Keratinocyte (primary cell): ENCODE results near the gene ELAVL4. TPM values are rescaled to one million over a fixed set of nuclear protein-coding genes. Genes with fewer than 3 reads are reported as not detected.

Experiments
- DNase-seq: peaks from one replicate; pipeline ENCODE4 v3.0.0-alpha.2; 2011; ENCODE audit warnings: low read depth, missing footprints, low spot score
- FAIRE-seq: peaks from 2 replicates; lab custom pipeline; 2011; peaks lifted over from hg19 to GRCh38; lab: Jason Lieb, UNC
- H2AFZ ChIP-seq: 2 replicates; pipeline ENCODE4 v1.6.0; 2012; ENCODE audit warnings: low read length, control low read depth, inconsistent platforms; ENCODE audit not compliant: control insufficient read depth
- H3K27ac ChIP-seq: 2 replicates; pipeline ENCODE4 v1.5.1; 2011; ENCODE audit warnings: low read length; ENCODE audit not compliant: control insufficient read depth, insufficient read depth
- H3K27me3 ChIP-seq: 3 replicates; pipeline ENCODE4 v1.6.0; 2011; ENCODE audit warnings: low read length; ENCODE audit not compliant: control insufficient read depth, insufficient read depth; ENCODE audit errors: extremely low read depth
- H3K36me3 ChIP-seq, 2 experiments: 2 replicates in 1 of 2; 3 replicates in 1 of 2; pipeline ENCODE4 v1.5.1; 2011; ENCODE audit warnings: low read length in 2 of 2, mild to moderate bottlenecking in 1 of 2; ENCODE audit not compliant: control insufficient read depth in 2 of 2, insufficient read depth in 2 of 2; ENCODE audit errors: extremely low read depth in 1 of 2
- H3K4me1 ChIP-seq: 3 replicates; pipeline ENCODE4 v1.5.1; 2011; ENCODE audit warnings: low read length; ENCODE audit not compliant: control insufficient read depth, insufficient read depth; ENCODE audit errors: extremely low read depth
- H3K4me2 ChIP-seq: 3 replicates; pipeline ENCODE4 v1.6.0; 2011; ENCODE audit warnings: low read depth, low read length; ENCODE audit not compliant: control insufficient read depth, insufficient read depth; ENCODE audit errors: extremely low read depth
- H3K4me3 ChIP-seq, 3 experiments: fragments of 200-600 bp in 1 of 3; sonication (generic) in 1 of 3; 2 replicates in 2 of 3; 3 replicates in 1 of 3; pipeline ENCODE4 v1.5.1; 2011 to 2016; ENCODE audit warnings: low read length in 3 of 3, mild to moderate bottlenecking in 3 of 3, control low read depth in 2 of 3, inconsistent platforms in 1 of 3, low read depth in 1 of 3, mixed read lengths in 1 of 3, mixed run types in 1 of 3, moderate library complexity in 1 of 3; ENCODE audit not compliant: control insufficient read depth in 2 of 3, insufficient read depth in 2 of 3; ENCODE audit errors: extremely low read depth in 1 of 3
- H3K79me2 ChIP-seq: 2 replicates; pipeline ENCODE4 v1.6.0; 2012; ENCODE audit warnings: low read length; ENCODE audit not compliant: control insufficient read depth, insufficient read depth
- H3K9ac ChIP-seq: 3 replicates; pipeline ENCODE4 v1.6.0; 2011; ENCODE audit warnings: low read length; ENCODE audit not compliant: control insufficient read depth, insufficient read depth; ENCODE audit errors: extremely low read depth
- H3K9me1 ChIP-seq: 3 replicates; pipeline ENCODE4 v1.6.0; 2011; ENCODE audit warnings: low read length; ENCODE audit not compliant: control insufficient read depth, insufficient read depth; ENCODE audit errors: extremely low read depth
- H3K9me3 ChIP-seq: 2 replicates; pipeline ENCODE4 v1.5.1; 2012; ENCODE audit warnings: low read depth, low read length; ENCODE audit not compliant: control insufficient read depth
- H4K20me1 ChIP-seq: 3 replicates; pipeline ENCODE4 v1.6.0; 2011; ENCODE audit warnings: low read length; ENCODE audit not compliant: control insufficient read depth, insufficient read depth; ENCODE audit errors: extremely low read depth
- EZH2 ChIP-seq: IDR thresholded peaks from one replicate; pipeline ENCODE4 v1.6.1; 2012; ENCODE audit warnings: inconsistent platforms, mild to moderate bottlenecking, low read length, moderate library complexity
- dilution Hi-C: fragments of 300-500 bp; cut with MboI; formaldehyde crosslinking; loops from one replicate; pipeline ENCODE4 v1.7.0; 2020; ENCODE audit warnings: low sequenced_read_pairs; ENCODE audit not compliant: extremely low pct_ligation_motif_present
- polyA plus RNA-seq, 5 experiments: library from polyadenylated mRNA; depleted of rRNA in 3 of 5; stranded (reverse) in 3 of 5; stranded (forward) in 1 of 5; unstranded in 1 of 5; fragments of >200 nt; gene quantifications; 1 replicate in 1 of 5; 2 replicates in 3 of 5; 3 replicates in 1 of 5; pipeline versions ENCODE4 v1.2.1 to v1.2.3, GENCODE V29; 2011 to 2012; ENCODE audit warnings: missing spikeins in 2 of 5, low read depth in 1 of 5, low replicate concordance in 1 of 5
- TF ChIP-seq, protein P1 (sequence below), 3 experiments: IDR thresholded peaks in 1 of 3; conservative IDR thresholded peaks in 1 of 3; optimal IDR thresholded peaks in 1 of 3; 2 replicates in 2 of 3; 3 replicates in 1 of 3; pipeline versions ENCODE3 to v1.5.1; 2011; ENCODE audit warnings: low read length in 3 of 3, mild to moderate bottlenecking in 3 of 3, moderate library complexity in 2 of 3, control low read depth in 1 of 3, inconsistent platforms in 1 of 3; ENCODE audit not compliant: insufficient read depth in 2 of 3; ENCODE audit errors: extremely low read depth in 1 of 3

Gene ELAVL4
- polyA plus RNA-seq, 1 donor (not counting 4 experiments of a cell fraction or from before 2014, with no cell fraction given) = not detected

- H3K9me1 ChIP-seq = no peaks in the 10 kb centered on the region
- dilution Hi-C loops = no loop called here
- no peaks in the 10 kb centered on the region for H4K20me1 ChIP-seq
- no peaks in the 10 kb centered on the region for H3K9me3 ChIP-seq
- H3K27me3 ChIP-seq = no peaks in the 10 kb centered on the region
- no peaks in the 10 kb centered on the region for H3K36me3 ChIP-seq
- DNase-seq (no peak), FAIRE-seq (no peak)
- TF ChIP-seq, protein P1, sequence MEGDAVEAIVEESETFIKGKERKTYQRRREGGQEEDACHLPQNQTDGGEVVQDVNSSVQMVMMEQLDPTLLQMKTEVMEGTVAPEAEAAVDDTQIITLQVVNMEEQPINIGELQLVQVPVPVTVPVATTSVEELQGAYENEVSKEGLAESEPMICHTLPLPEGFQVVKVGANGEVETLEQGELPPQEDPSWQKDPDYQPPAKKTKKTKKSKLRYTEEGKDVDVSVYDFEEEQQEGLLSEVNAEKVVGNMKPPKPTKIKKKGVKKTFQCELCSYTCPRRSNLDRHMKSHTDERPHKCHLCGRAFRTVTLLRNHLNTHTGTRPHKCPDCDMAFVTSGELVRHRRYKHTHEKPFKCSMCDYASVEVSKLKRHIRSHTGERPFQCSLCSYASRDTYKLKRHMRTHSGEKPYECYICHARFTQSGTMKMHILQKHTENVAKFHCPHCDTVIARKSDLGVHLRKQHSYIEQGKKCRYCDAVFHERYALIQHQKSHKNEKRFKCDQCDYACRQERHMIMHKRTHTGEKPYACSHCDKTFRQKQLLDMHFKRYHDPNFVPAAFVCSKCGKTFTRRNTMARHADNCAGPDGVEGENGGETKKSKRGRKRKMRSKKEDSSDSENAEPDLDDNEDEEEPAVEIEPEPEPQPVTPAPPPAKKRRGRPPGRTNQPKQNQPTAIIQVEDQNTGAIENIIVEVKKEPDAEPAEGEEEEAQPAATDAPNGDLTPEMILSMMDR (optimal IDR thresholded peaks at IDR 0.05 in 1 of 3, IDR thresholded peaks at IDR 0.05 in 1 of 3, conservative IDR thresholded peaks at IDR 0.05 in 1 of 3; ENCODE audit: extremely low read depth in 1 of 3, insufficient read depth in 2 of 3, low read length in 3 of 3) = no peak
- TF ChIP-seq EZH2 = no peak
- H3K27ac ChIP-seq = no peak overlapping the region
- H3K4me2 ChIP-seq = no peak overlapping the region
- no peaks in the 10 kb centered on the region for H3K4me1 ChIP-seq
- no peak overlapping the region for H2AFZ ChIP-seq
- H3K9ac ChIP-seq = no peak overlapping the region
- H3K79me2 ChIP-seq = no peaks in the 10 kb centered on the region
- H3K4me3 ChIP-seq = no peak overlapping the region
Observed at GRCh38 chr1:50243939-50244338, 135.2 kb downstream of the ELAVL4 start.

DNA sequence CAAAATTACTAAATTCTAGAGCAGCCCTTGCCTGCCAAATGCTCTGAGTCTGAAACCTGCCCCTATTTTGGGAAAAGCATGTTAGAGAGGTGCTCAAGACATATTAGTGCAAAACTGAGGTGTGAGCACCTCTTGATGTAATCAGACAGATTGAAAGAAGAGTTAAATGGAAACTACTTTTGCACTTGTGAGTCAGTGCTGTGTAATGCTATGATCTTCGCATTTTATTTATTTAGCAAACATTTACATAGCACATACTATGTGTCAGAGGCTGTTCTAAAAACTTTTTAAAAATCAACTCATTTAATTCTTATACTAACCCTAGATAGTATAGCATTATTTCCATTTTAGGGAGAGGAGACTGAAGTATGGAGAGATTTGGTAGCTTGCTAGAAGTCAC, 138.1 kb downstream of the ELAVL4 start:
- Histone ChIP-seq H3K4me2 (no peak overlapping the region), H3K4me3 (no peak overlapping the region), H3K36me3 (no peaks in the 10 kb centered on the region), H3K27me3 (no peaks in the 10 kb centered on the region), H3K9ac (no peak overlapping the region), H3K79me2 (no peaks in the 10 kb centered on the region), H2AFZ (no peak overlapping the region), H3K27ac (no peak overlapping the region), H3K9me1 (no peaks in the 10 kb centered on the region), H4K20me1 (no peaks in the 10 kb centered on the region), H3K9me3 (no peaks in the 10 kb centered on the region), H3K4me1 (no peaks in the 10 kb centered on the region)
- dilution Hi-C loops = no loop called here
- DNase-seq (no peak), FAIRE-seq (no peak)
- TF ChIP-seq, protein P1 (optimal IDR thresholded peaks at IDR 0.05 in 1 of 3, IDR thresholded peaks at IDR 0.05 in 1 of 3, conservative IDR thresholded peaks at IDR 0.05 in 1 of 3; ENCODE audit: extremely low read depth in 1 of 3, insufficient read depth in 2 of 3, low read length in 3 of 3) = no peak
- no peak for TF ChIP-seq EZH2
